Measurements from ENCODE around the gene CELF5.
"Not testable (repeated sequence)": the region's sequence is repeated elsewhere in the genome, so short reads cannot be mapped to it uniquely, and the experiment has no call there.

Gene CELF5

GRCh38 chr19:3323026-3323425, 98.6 kb downstream of the CELF5 start:
- in situ Hi-C loops (cut with HindIII; ENCODE audit: low sequenced_read_pairs), result loop anchor here (10.0 kb wide), 2 partner anchors 82 to 142 kb away; no protein-coding TSS in a partner anchor
- TF ChIP-seq CTCF (IDR thresholded peaks at IDR 0.05; ENCODE audit: low read depth, low read length, missing control alignments), result no peak
- DNase-seq (ENCODE audit: low read depth), result no peak
- no peak overlapping the region for H3K4me3 ChIP-seq (ENCODE audit: low read depth, low read length)

GRCh38 chr19:3323658-3324057, 99.2 kb downstream of the CELF5 start:
- H3K4me3 ChIP-seq (ENCODE audit: low read depth, low read length), result no peak overlapping the region
- in situ Hi-C loops (cut with HindIII; ENCODE audit: low sequenced_read_pairs), result loop anchor here (10.0 kb wide), 2 partner anchors 81 to 141 kb away; no protein-coding TSS in a partner anchor
- TF ChIP-seq CTCF (IDR thresholded peaks at IDR 0.05; ENCODE audit: low read depth, low read length, missing control alignments), result no peak
- DNase-seq (ENCODE audit: low read depth), result no peak

DNA sequence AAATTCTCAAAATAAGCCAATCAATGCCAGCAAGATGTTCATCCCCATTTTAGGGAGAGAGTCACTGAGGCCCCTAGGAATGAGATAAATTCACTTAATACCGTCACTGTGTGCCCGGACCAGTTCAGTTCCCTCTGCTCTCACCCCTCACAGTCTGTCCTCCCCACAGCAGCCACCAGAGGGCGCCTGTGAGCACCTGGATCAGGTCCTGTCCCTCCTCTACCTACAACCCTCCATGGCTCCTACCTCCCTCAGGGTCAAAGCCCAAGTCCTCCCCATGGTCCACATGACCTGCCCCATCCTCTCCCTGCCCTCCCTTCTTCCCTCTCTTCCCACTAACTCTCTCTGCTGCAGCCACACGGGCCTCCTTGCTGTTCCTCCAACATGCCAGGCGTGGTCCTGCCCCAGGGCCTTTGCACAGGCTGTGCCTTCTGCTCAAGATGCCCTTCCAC, 100.0 kb downstream of the CELF5 start:
- DNase-seq (ENCODE audit: low read depth), result no peak
- H3K4me3 ChIP-seq (ENCODE audit: low read depth, low read length), result no peak overlapping the region
- peak; percentile 72 for TF ChIP-seq CTCF (IDR thresholded peaks at IDR 0.05; ENCODE audit: low read depth, low read length, missing control alignments)
- in situ Hi-C loops (cut with HindIII; ENCODE audit: low sequenced_read_pairs), result loop anchor here (10.0 kb wide), 2 partner anchors 80 to 140 kb away; no protein-coding TSS in a partner anchor

DNA sequence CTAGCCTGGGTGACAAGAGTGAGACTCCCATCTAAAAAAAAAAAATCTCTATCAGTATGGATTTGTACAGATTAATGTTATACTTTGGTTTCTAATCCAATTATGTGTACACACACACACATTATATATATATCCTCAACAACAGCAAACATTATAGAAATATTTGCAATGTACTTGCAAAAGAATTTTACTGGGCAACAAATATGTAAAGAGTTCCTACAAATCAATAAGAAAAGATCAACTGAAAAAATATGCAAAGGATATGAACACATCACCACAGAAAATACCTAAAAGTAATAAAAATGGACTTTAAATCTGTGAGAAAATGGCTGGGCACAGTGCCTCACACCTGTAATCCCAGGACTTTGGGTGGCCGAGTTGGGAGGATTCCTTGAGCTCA, 101.0 kb downstream of the CELF5 start:
- TF ChIP-seq CTCF (IDR thresholded peaks at IDR 0.05; ENCODE audit: low read depth, low read length, missing control alignments), result no peak
- H3K4me3 ChIP-seq (ENCODE audit: low read depth, low read length), result no peak overlapping the region
- DNase-seq (ENCODE audit: low read depth), result no peak
- in situ Hi-C loops (cut with HindIII; ENCODE audit: low sequenced_read_pairs), result loop anchor here (10.0 kb wide), 2 partner anchors 79 to 139 kb away; no protein-coding TSS in a partner anchor

DNA sequence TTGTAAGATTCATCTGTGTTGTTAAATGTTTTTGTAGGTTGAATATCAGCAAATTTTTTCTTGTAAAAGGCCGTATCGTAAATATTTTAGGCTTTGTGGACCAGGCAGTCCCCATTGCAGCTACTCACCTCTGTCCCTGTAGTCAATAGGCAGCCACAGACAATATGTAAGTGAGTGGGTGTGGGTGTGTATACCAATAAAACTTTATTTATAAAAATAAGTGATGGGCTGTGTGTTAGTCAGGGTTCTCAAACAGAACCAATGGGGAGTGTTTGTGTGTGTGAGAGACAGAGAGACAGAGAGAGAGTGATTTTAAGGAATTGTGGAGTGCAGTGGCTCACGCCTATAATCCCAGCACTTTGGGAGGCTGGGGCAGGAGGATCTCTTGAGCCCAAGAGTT, 104.3 kb downstream of the CELF5 start:
- TF ChIP-seq CTCF (IDR thresholded peaks at IDR 0.05; ENCODE audit: low read depth, low read length, missing control alignments), result no peak
- in situ Hi-C loops (cut with HindIII; ENCODE audit: low sequenced_read_pairs), result loop anchor here (10.0 kb wide), 2 partner anchors 76 to 136 kb away; no protein-coding TSS in a partner anchor
- H3K4me3 ChIP-seq (ENCODE audit: low read depth, low read length), result no peak overlapping the region

DNA sequence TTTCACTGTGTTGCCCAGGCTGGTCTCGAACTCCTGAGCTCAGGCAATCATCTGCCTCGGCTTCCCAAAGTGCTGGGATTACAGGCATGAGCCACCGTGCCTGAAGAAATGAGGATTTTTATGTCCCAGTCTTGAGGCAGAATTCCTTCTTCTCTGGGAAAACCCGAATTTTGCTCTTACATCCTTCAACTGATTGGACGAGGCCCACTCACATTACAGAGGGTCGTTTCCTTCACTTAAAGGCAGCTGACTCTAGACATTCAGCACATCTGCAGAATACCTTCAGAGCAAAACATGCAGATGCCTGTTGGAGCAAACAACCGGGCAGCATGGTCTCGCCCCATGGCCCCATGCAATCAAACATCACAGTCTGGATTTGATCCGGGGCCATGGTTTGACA, 105.6 kb downstream of the CELF5 start:
- no peak overlapping the region for H3K4me3 ChIP-seq (ENCODE audit: low read depth, low read length)
- in situ Hi-C loops (cut with HindIII; ENCODE audit: low sequenced_read_pairs), result no loop called here
- no peak for TF ChIP-seq CTCF (IDR thresholded peaks at IDR 0.05; ENCODE audit: low read depth, low read length, missing control alignments)
- no peak for DNase-seq (ENCODE audit: low read depth)

More for the DNA sequence above, 104.3 kb downstream of the CELF5 start:
- DNase-seq (ENCODE audit: low read depth), result no peak

DNA sequence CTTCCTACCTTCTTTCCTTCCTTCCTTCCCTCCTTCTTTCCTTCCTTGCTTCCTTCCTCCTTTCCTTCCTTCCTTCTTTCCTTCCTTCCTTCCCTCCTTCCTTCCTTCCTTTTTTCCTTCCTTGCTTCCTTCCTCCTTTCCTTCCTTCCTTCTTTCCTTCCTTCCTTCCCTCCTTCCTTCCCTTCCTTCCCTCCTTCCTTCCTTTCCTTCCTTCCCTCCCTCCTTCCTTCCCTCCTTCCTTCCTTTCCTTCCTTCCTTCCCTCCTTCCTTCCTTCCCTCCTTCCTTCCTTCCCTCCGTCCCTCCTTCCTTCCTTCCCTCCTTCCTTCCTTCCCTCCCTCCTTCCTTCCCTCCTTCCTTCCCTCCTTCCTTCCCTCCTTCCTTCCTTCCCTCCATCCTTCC, 107.8 kb downstream of the CELF5 start:
- H3K4me3 ChIP-seq (ENCODE audit: low read depth, low read length); in situ Hi-C loops (cut with HindIII; ENCODE audit: low sequenced_read_pairs); DNase-seq (ENCODE audit: low read depth): not testable (repeated sequence)

All from astrocyte of the cerebellum (primary cell).